ENCODE results near the gene NTM.

- TF ChIP-seq CTCF (IDR thresholded peaks at IDR 0.05) (no peak), POLR2A (IDR thresholded peaks at IDR 0.05) (no peak)
Observed at GRCh38 chr11:131787119-131787518, 416.7 kb downstream of the NTM start.
